Stomach smooth muscle (tissue), 2 donors: ENCODE measurements around the gene EEFSEC.

ENCODE experiments used
- H3K27ac ChIP-seq: one replicate; pipeline ENCODE4 v1.7.0; 2013; ENCODE audit warnings: mild to moderate bottlenecking, low read length, inconsistent platforms
- H3K27me3 ChIP-seq, 2 donors: one replicate each; pipeline ENCODE4 v1.7.0; 2013; ENCODE audit warnings: low read length in 2 of 2; ENCODE audit not compliant: insufficient read depth in 2 of 2, control insufficient read depth in 1 of 2
- H3K36me3 ChIP-seq, 2 donors: one replicate each; pipeline ENCODE4 v1.7.0; 2013; ENCODE audit warnings: low read length in 2 of 2; ENCODE audit not compliant: control insufficient read depth in 2 of 2, insufficient read depth in 2 of 2
- H3K4me1 ChIP-seq: one replicate; pipeline ENCODE4 v1.7.0; 2013; ENCODE audit warnings: low read length; ENCODE audit not compliant: control insufficient read depth, insufficient read depth
- H3K4me3 ChIP-seq, 2 donors: one replicate each; pipeline ENCODE4 v1.7.0; 2013; ENCODE audit warnings: low read length in 2 of 2
- H3K9ac ChIP-seq, 2 donors: one replicate each; pipeline ENCODE4 v1.7.0; 2013; ENCODE audit warnings: low read length in 2 of 2, mild to moderate bottlenecking in 1 of 2
- H3K9me3 ChIP-seq, 2 donors: one replicate each; pipeline ENCODE4 v1.7.0; 2013; ENCODE audit warnings: low read length in 2 of 2; ENCODE audit not compliant: control insufficient read depth in 2 of 2
- donor health status: healthy.
- donor health status: Pancreatic carcinoma.

The EEFSEC gene

DNA sequence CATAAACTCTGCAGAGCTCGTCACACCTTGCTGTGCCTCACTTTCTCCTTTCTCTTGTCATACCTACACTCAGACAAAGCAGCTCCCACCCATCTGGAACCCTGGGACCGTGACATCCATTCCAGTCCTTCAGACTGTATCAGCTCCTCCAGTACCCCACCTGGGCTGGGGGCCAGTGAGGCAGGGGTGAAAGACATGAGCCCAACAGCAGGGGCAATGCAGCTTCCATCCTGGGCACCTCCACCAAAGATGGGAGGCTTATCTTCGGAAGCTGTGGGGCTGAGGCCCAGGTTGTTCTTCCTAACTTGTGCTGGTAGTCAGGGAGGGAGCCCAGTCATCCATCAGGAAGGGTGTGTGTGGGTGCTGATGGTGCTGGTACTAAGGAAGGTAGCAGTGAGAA lies 109.2 kb downstream of the EEFSEC start:
- Histone ChIP-seq H3K9me3 (peaks cover 3 to 5% of the 10 kb centered on the region in 2 donors), H3K9ac (no peak overlapping the region), H3K27ac (no peak overlapping the region), H3K36me3 (peaks cover 3 to 12% of the 10 kb centered on the region in 2 donors), H3K4me1 (peaks cover 4% of the 10 kb centered on the region), H3K4me3 (no peak overlapping the region), H3K27me3 (no peaks in the 10 kb centered on the region)

DNA sequence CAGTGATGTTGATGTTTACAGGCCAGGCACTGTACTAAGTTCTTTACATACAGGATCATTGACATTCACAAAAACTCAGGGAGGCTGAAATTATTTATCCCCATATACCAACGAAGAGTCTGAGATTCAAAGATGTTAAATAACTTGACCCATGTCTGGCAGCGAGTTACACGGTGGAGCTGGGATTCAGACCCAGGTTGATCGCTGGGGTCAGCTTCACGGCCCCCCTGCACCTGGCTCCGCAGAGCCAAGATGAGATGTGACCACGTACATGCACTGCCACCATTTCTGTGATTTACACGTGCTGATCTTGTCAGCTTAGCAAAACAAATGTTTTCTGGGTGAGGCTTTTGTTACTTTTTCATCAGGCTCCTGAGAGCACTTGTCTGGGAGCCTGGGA lies 109.8 kb downstream of the EEFSEC start:
- Histone ChIP-seq H3K27me3 (no peaks in the 10 kb centered on the region), H3K9ac (no peak overlapping the region), H3K4me1 (peaks cover 4% of the 10 kb centered on the region), H3K27ac (no peak overlapping the region), H3K36me3 (peaks cover 6 to 12% of the 10 kb centered on the region in 2 donors), H3K9me3 (peaks cover 3 to 5% of the 10 kb centered on the region in 2 donors), H3K4me3 (no peak overlapping the region)

DNA sequence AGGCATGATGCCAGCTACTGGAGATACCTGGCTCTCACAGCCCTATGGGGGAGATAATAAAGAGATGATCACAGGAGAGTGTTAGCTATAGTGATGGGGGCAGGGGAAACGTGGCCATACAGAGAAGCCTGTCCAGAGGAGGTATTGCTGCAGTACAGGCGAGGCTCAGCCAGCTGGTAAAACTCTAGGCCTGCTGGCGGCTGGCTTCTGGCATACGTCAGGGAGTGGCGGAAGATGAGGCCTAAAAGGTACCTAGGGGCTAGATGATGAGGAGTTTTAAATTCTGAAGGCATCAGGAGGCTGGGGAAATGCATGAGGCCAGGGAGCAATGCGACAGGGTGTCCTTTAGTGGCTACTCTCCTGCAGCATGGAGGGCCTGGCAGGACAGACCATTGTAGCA lies 110.7 kb downstream of the EEFSEC start:
- no peaks in the 10 kb centered on the region for H3K27me3 ChIP-seq
- no peak overlapping the region for H3K9ac ChIP-seq
- peaks cover 7 to 12% of the 10 kb centered on the region in 2 donors for H3K36me3 ChIP-seq
- H3K27ac ChIP-seq = no peak overlapping the region
- peaks cover 4% of the 10 kb centered on the region for H3K4me1 ChIP-seq
- no peak overlapping the region for H3K4me3 ChIP-seq
- H3K9me3 ChIP-seq = peaks cover 3 to 5% of the 10 kb centered on the region in 2 donors

DNA sequence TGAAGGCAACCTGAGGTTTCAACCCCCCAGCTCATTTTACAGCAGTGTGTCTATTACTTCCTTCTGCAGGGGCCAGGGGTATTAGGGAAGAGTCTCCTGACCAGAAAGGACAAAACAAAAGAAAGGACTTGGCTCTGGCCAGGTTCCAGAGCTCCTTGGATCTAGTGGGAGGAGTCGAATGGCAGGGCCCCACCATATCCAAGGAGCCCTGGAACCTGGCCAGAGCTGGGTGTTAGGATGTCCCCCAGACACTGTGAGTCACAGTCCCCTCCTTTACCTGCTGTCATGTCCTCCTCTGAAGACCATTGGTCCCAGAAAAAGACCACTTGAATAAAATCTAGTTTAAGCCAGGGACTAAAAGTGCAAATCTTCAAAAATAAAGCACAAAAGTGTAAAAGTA lies 113.2 kb downstream of the EEFSEC start:
- Histone ChIP-seq H3K27ac (no peak overlapping the region), H3K9ac (no peak overlapping the region), H3K4me1 (peaks cover 4% of the 10 kb centered on the region), H3K27me3 (no peaks in the 10 kb centered on the region), H3K36me3 (peaks cover 7 to 14% of the 10 kb centered on the region in 2 donors), H3K4me3 (no peak overlapping the region), H3K9me3 (no peaks in the 10 kb centered on the region)

DNA sequence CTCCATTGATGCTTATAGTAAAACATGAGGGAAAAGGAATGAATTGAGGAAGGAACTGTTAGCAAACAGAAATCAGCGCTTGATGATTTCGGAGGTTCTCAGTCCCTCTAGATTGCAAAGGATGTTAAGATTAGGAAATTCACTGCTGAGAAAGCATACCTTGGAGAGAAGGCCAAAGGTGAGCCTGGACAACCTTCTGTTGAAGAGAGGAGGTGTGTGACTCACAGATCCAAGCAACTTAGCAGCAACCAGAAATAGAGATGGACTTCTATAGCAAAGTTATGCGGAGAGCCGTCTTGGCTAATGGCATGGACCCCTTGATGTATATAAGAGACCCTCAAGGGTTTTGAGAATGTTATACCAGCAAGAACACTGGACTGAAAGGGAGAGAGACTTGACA lies 114.3 kb downstream of the EEFSEC start:
- H3K4me3 ChIP-seq = no peak overlapping the region
- H3K27ac ChIP-seq = no peak overlapping the region
- no peak overlapping the region for H3K9ac ChIP-seq
- H3K27me3 ChIP-seq = no peaks in the 10 kb centered on the region
- peaks cover 4% of the 10 kb centered on the region for H3K4me1 ChIP-seq
- peaks cover 10 to 15% of the 10 kb centered on the region in 2 donors for H3K36me3 ChIP-seq
- no peaks in the 10 kb centered on the region for H3K9me3 ChIP-seq

DNA sequence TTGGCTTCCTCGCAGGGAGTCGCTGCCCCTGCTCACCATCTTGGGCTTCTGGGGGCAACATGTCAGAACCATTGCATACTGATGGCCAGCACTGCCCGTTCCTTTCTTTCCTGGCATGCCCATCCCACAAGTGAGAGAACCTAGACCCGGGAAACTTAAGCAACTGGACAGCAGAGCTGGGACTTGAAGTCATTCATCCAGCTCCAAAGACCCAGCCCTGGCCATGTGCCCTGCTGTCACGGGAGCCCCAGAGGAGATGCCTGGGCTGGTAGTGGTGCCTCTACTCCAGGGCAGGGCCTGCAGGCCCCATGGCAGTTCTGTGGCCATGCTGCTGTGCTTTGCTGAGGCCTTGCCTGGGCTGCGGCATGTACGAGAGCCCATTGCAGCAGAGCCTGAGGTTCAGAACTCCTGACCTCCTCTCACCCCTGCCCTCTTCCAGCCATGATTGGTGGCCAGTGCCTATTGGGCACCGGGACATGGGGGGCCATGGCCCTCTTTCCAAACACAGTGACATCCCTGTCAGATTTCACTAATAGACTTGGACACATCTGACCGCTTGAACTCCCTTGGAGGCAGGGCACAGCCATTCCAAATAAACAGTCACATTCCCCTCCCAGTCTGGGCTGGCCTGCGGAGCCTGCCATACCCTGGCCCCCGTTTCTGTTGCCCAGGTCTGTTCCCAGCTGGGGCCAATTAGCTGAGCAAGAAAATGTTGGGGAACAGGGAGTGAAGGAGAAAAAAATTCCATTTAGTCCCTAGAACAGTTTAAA lies 115.9 kb downstream of the EEFSEC start:
- no peak overlapping the region for H3K9ac ChIP-seq
- no peaks in the 10 kb centered on the region for H3K4me1 ChIP-seq
- H3K4me3 ChIP-seq = no peak overlapping the region
- peaks cover 10 to 14% of the 10 kb centered on the region in 2 donors for H3K36me3 ChIP-seq
- H3K27me3 ChIP-seq = no peaks in the 10 kb centered on the region
- no peak overlapping the region for H3K27ac ChIP-seq
- H3K9me3 ChIP-seq = no peaks in the 10 kb centered on the region

DNA sequence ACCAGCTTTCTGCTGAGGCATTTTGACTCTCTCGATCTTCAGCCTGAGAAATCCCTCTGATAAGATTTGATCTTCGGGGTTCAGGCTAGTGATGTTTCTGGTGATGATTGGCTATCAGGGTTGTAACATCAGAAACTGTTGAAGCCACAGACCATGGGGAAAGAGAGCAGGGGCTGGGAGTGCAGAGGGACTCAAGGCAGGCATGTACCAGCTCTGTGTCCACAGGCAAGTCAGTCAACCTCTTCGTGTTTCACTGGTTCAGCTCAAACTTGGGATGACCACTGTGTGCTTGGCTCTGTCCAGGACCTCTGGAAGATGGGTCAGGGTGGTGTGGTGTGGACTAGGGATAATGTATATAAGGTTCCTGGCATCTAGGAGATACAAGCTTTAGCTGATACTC lies 116.5 kb downstream of the EEFSEC start:
- peaks cover 7 to 14% of the 10 kb centered on the region in 2 donors for H3K36me3 ChIP-seq
- no peak overlapping the region for H3K4me3 ChIP-seq
- no peaks in the 10 kb centered on the region for H3K4me1 ChIP-seq
- H3K9me3 ChIP-seq = no peaks in the 10 kb centered on the region
- no peak overlapping the region for H3K27ac ChIP-seq
- H3K27me3 ChIP-seq = no peaks in the 10 kb centered on the region
- no peak overlapping the region for H3K9ac ChIP-seq

DNA sequence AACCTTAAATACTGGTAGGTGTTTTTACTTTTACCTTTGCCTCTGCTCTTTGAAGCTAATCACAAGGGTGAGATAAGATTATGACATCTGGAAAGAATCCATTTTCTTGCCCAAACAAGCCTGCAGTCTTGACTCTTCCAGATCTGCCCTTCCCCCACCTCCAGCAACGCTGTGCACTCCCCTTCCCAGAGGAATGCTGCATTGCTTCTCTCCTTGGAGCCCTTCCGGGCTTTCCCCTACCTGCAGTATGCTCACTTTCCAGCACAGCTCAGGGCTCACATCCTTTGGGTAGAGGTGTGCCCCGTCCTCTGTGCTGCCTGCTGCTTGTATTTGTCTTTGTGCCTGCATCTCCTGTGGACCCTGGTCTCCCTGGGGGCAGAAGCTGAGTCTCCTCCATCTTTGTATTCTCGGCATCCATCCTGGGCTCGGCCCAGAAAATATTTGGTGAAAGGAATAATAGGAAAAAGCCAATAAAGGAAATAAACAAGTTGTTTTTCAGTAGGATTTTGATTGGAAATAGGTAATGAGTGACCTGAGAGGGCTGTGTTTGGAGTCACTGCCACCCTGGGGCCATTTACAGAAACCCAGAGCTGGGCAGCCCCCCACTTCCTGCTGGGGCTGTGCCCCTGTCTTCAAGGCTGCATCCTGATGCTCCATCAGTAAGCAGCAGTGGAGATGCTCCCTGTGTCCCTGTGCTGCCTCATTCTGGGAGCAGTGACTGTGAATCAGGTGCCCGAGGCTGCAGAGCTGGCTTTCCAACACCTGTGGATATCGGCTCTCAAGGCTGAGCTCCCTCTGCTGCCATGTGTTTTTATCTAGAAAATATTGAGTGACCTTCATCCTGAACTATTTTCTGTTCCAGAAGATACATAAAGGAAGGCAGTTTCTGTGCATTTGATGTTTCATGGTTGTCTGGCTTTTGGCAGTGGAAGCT lies 117.5 kb downstream of the EEFSEC start:
- Histone ChIP-seq H3K4me3 (no peak overlapping the region), H3K9ac (no peak overlapping the region), H3K27me3 (no peaks in the 10 kb centered on the region), H3K36me3 (peaks cover 7 to 11% of the 10 kb centered on the region in 2 donors), H3K27ac (no peak overlapping the region), H3K9me3 (no peaks in the 10 kb centered on the region), H3K4me1 (peaks cover under 1% of the 10 kb centered on the region)

DNA sequence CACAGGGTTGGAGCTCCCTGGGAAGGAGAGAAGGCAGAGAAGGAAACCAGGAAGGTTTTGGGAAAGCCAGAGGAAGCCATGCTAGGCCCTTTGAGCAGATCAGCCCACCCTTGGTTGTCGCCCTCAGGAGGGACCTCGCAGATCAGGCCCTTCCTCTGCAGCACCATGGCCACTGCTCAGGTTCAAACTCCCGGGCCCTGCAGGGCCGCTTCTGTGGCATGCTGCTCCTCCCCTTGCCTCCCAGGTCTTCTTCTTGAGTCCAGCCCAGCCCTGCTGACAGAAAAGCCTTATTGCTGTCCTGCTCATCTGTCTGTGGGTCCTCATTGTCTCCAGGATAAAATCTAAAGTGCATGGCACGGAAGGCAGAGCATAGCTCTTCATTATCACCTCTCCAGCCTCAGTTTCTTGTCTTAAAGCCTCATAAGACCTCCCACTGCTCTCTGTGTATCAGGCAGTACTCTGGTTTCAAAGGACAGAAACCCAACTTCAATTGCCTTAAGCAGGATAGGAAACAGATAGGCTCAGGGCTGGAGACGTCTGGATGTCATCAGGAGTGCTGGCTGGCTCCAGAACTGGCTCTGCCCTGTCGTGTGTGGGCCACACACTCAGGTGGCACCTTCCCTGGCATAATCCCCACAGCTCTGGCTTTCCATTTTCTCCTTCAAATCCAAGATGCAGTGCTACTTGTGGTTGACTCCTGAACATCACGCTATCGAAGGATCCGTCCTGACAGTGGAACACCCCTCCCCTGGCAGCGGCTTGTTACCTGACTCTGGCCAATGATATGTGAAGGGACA lies 118.5 kb downstream of the EEFSEC start:
- Histone ChIP-seq H3K4me1 (peaks cover 3% of the 10 kb centered on the region), H3K27ac (no peak overlapping the region), H3K27me3 (no peaks in the 10 kb centered on the region), H3K4me3 (no peak overlapping the region), H3K36me3 (peaks cover 7 to 11% of the 10 kb centered on the region in 2 donors), H3K9ac (no peak overlapping the region), H3K9me3 (no peaks in the 10 kb centered on the region)

DNA sequence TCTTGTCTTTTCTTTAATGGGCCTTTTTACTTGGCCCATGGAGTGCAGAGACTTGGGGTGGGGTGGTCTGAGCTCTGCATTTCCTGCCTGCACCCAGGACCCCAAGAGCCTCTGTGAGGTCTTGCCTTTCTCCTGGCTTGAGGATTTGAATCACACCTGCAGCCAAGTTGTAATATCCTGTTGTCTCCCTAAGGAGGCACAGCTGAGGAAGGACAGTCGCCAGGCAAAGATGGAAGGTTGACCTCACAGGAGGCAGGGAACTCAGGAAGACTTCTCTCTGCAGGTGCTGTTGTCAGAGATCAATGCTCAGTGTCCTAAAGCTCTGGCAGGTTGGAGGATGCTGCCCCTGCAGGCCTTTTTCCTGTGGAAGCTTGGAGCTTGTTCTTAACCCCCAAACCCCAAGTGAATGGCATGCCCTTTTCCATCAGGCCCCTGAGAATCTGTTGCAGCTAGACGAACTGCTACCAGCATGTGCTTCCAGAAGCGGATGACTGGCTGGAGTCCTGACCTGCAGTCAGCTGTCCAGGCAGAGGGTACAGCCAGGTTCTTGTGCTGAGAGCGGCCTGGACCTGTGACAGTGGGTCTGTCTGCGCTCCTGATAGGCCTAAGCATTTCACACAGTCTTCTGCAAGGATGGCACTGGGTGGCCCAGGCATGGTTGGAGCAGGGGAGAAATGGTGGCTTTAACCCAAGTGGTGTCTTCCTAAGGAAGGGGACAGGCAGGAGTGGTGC lies 120.0 kb downstream of the EEFSEC start:
- peaks cover 7% of the 10 kb centered on the region for H3K4me1 ChIP-seq
- no peak overlapping the region for H3K9ac ChIP-seq
- no peak overlapping the region for H3K27ac ChIP-seq
- H3K4me3 ChIP-seq = no peak overlapping the region
- H3K27me3 ChIP-seq = no peaks in the 10 kb centered on the region
- no peaks in the 10 kb centered on the region for H3K9me3 ChIP-seq
- peaks cover 3 to 11% of the 10 kb centered on the region in 2 donors for H3K36me3 ChIP-seq
